ENCODE results near the gene PAQR9. TPM values are rescaled to one million over a fixed set of nuclear protein-coding genes. Genes with fewer than 3 reads are reported as not detected.
A peak's percentile ranks its signal among the peaks of the same experiment; 100 is the strongest.

The PAQR9 gene
- total and polyA plus RNA-seq, 2 donors (not counting 3 experiments of a cell fraction or from before 2014, with no cell fraction given): not detected

- Histone ChIP-seq H3K9ac (replicated peaks; ENCODE audit: extremely low read depth, insufficient read depth, low read length) (no peak overlapping the region), H3K4me2 (ENCODE audit: insufficient read depth, low read length) (peak overlapping the region; percentile 34), H3K9me1 (replicated peaks; ENCODE audit: control insufficient read depth, extremely low read depth, insufficient read depth, low read length) (no peaks in the 10 kb centered on the region), H3K36me3 (ENCODE audit: control insufficient read depth in 2 of 2, extremely low read depth in 1 of 2, insufficient read depth in 2 of 2, low read length in 2 of 2) (no peaks in the 10 kb centered on the region), H3K4me1 (ENCODE audit: control insufficient read depth, extremely low read depth, insufficient read depth, low read length) (peaks cover 14% of the 10 kb centered on the region), H3K79me2 (ENCODE audit: control insufficient read depth, insufficient read depth, low read length) (no peaks in the 10 kb centered on the region), H3K4me3 (replicated peaks in 1 of 3; ENCODE audit: insufficient read depth in 1 of 3, low read depth in 1 of 3, low read length in 3 of 3) (no peak overlapping the region), H3K9me3 (replicated peaks; ENCODE audit: control insufficient read depth, insufficient read depth, low read length) (no peaks in the 10 kb centered on the region), H3K27ac (ENCODE audit: insufficient read depth, low read depth, low read length) (peak overlapping the region; percentile 27), H2AFZ (ENCODE audit: low read depth, low read length) (no peak overlapping the region), H3K27me3 (ENCODE audit: control insufficient read depth in 2 of 2, insufficient read depth in 2 of 2, low read length in 2 of 2) (peaks cover 6 to 8% of the 10 kb centered on the region in 2 experiments), H4K20me1 (replicated peaks; ENCODE audit: control insufficient read depth, extremely low read depth, insufficient read depth, low read length) (no peaks in the 10 kb centered on the region)
- TF ChIP-seq JUN (IDR thresholded peaks at IDR 0.05; ENCODE audit: borderline replicate concordance, insufficient read depth, insufficient read length, low read depth) (no peak), MAX (IDR thresholded peaks at IDR 0.05; ENCODE audit: insufficient read depth, insufficient read length) (no peak), MYC (IDR thresholded peaks at IDR 0.05; ENCODE audit: low read depth, low read length) (no peak), POLR2A (IDR thresholded peaks at IDR 0.05; ENCODE audit: low read depth, low read length) (no peak), POLR2AphosphoS5 (IDR thresholded peaks at IDR 0.05; ENCODE audit: insufficient read depth, low read depth, low read length) (no peak), FOS (IDR thresholded peaks at IDR 0.05; ENCODE audit: borderline replicate concordance, insufficient read depth, low read length) (no peak), GATA2 (IDR thresholded peaks at IDR 0.05; ENCODE audit: insufficient read depth, insufficient read length, low read depth, low read length) (no peak), EZH2 (IDR thresholded peaks at IDR 0.05; ENCODE audit: borderline replicate concordance, low read depth, low read length, severe bottlenecking) (no peak), CTCF (IDR thresholded peaks at IDR 0.05; ENCODE audit: extremely low read depth in 1 of 2, insufficient read depth in 1 of 2, low read depth in 1 of 2, low read length in 2 of 2) (no peak)
- FAIRE-seq (no peak), DNase-seq (ENCODE audit: low read depth, low spot score) (no peak)
- BruUV-seq (replicated peaks): no TSS peak
- ChIA-PET POLR2A (no interaction called here), CTCF (interaction anchor here (3.1 kb wide), 1 partner anchor 149 kb away, joined by 9 read pairs; no protein-coding TSS in a partner anchor)
- intact Hi-C loops (cut with micrococcal nuclease): no loop called here
- dilution Hi-C loops (cut with MboI; ENCODE audit: extremely low pct_ligation_motif_present, low sequenced_read_pairs): no loop called here
Observed at GRCh38 chr3:142977399-142977728, 13.9 kb upstream of the PAQR9 start.

Measured in endothelial cell of umbilical vein (primary cell).